HL-60 (cell line): ENCODE results near the gene SEPTIN2.

Source experiments
- DNase-seq, 2 experiments: peaks; one replicate each; pipeline ENCODE4 v3.0.0-alpha.2; 2010 to 2020; ENCODE audit warnings: low read depth in 1 of 2, low spot score in 1 of 2
- H3K27ac ChIP-seq: fragments of 250-450 bp; sonication (Bioruptor Pico); replicated peaks from 2 replicates; pipeline ENCODE4 v1.5.1; 2020; ENCODE audit warnings: mild to moderate bottlenecking, moderate library complexity
- H3K27me3 ChIP-seq: fragments of 250-450 bp; sonication (Bioruptor Pico); 2 replicates; pipeline ENCODE4 v1.5.1; 2021; ENCODE audit warnings: mild to moderate bottlenecking, moderate library complexity; ENCODE audit not compliant: insufficient read depth, poor library complexity, severe bottlenecking
- H3K4me3 ChIP-seq: replicated peaks from 2 replicates; pipeline ENCODE4 v1.5.1; 2011; ENCODE audit warnings: mild to moderate bottlenecking, control low read depth, low read length; ENCODE audit not compliant: insufficient read depth
- GABPA ChIP-seq: IDR thresholded peaks from 2 replicates; pipeline ENCODE4 v1.6.1; 2012; ENCODE audit warnings: low read depth
- POLR2AphosphoS5 ChIP-seq: IDR thresholded peaks from 2 replicates; pipeline ENCODE4 v1.6.1; 2012; ENCODE audit warnings: low read depth
- REST ChIP-seq: IDR thresholded peaks from 2 replicates; pipeline ENCODE4 v1.6.1; 2012; ENCODE audit warnings: low read depth; ENCODE audit not compliant: insufficient replicate concordance
- SPI1 ChIP-seq: IDR thresholded peaks from 2 replicates; pipeline ENCODE4 v1.6.1; 2012; ENCODE audit warnings: low read depth, mild to moderate bottlenecking, borderline replicate concordance
- TF ChIP-seq, protein P1 (sequence below): IDR thresholded peaks from one replicate; pipeline ENCODE4 v1.5.1; 2011; ENCODE audit warnings: low read length, control low read depth, inconsistent platforms; ENCODE audit not compliant: insufficient read depth

The SEPTIN2 gene

DNA sequence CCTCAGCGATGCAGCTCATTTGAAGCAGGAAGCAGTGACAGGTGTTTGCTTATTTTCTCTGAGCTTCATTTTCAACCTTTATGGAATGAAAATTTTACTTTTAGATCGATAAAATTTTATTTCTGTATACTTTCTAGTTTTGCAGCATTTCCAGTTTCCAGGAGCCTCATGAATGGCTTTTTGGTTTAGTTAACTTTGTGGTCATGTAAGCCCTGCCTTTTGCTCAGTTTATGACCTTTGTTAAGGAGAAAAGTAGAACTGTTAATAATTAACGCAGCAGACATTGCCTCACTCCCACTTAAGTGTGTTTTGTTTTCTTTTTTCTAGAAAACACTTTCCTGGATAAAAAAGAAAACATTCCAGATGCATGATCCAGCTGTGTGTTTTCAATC, 35.9 kb downstream of the SEPTIN2 start:
- no peak overlapping the region for H3K27ac ChIP-seq
- H3K4me3 ChIP-seq, result no peak overlapping the region
- H3K27me3 ChIP-seq, result no peaks in the 10 kb centered on the region
- no peak for DNase-seq
- no peak for TF ChIP-seq GABPA
- TF ChIP-seq, protein P1, sequence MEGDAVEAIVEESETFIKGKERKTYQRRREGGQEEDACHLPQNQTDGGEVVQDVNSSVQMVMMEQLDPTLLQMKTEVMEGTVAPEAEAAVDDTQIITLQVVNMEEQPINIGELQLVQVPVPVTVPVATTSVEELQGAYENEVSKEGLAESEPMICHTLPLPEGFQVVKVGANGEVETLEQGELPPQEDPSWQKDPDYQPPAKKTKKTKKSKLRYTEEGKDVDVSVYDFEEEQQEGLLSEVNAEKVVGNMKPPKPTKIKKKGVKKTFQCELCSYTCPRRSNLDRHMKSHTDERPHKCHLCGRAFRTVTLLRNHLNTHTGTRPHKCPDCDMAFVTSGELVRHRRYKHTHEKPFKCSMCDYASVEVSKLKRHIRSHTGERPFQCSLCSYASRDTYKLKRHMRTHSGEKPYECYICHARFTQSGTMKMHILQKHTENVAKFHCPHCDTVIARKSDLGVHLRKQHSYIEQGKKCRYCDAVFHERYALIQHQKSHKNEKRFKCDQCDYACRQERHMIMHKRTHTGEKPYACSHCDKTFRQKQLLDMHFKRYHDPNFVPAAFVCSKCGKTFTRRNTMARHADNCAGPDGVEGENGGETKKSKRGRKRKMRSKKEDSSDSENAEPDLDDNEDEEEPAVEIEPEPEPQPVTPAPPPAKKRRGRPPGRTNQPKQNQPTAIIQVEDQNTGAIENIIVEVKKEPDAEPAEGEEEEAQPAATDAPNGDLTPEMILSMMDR, result no peak
- no peak for TF ChIP-seq REST

DNA sequence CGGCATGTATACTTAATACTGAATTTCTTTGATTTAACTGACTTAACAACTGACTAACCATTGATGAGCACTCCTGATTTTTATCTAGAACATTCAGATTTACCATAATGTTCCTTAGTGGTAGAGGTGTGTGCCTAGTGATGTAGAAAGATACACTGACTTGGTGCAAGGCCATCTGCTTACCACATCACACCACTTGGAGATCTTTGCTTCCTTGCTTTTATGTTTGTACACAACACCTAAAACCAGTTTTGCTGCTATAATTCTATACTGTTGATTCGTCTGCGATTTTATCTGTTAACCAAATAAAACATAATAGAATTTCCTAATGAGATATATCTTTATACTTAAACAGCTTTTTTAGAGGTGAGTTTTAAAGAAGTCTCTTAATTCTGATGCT, 36.5 kb downstream of the SEPTIN2 start:
- no peak for TF ChIP-seq GABPA
- no peak for TF ChIP-seq SPI1
- no peak for TF ChIP-seq REST
- TF ChIP-seq, protein P1, result no peak
- TF ChIP-seq POLR2AphosphoS5, result no peak
- Histone ChIP-seq H3K27me3 (no peaks in the 10 kb centered on the region), H3K27ac (no peak overlapping the region), H3K4me3 (no peak overlapping the region)
- DNase-seq, result no peak

DNA sequence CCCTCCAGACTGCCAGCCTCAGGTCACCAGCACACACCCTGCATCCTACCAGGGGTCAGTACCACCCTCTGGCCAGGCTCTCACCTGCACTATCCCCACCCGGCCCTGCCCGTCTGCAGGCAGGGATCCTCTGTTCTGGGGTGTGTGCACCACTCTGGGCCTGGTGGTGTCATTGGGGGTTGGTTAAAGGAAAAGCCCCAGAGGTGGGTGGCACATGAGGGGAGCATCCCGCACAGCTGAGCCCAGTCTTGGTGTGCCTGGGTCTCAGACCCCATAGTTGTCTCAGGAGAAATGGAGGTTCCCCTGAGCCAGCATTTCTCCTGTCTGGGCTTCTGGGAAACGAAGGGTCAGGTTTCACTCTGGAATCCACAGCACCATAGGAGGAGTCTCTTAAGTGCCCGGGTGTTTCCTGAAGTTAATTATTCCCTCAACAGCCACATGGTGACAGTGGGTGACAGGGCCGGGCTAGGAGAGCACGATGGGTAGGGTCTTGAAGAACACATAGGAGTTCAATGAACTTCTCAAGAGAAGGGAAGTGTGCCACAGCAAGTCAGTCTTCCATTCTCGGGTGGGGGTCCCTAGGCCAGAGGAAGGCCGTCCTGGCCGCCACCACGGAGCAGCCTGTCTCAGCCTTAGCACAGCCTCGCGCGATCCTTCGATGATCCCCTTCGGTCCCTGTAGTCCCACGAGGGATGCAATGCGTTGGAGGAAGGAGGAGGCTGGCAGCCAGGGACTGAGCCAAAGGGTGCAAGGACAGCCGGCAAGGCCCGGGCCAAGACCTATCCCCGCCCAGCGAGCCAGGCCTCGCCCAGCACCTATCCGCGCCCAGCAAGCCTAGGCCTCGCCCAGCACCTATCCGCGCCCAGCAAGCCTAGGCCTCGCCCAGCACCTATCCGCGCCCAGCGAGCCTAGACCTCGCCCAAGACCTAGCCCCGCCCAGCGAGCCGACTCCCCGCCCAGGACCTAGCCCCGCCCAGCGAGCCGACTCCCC, 39.2 kb downstream of the SEPTIN2 start:
- peak overlapping the region; percentile 17 for H3K4me3 ChIP-seq
- peak overlapping the region; percentile 19; the same call in 1 of the 2 replicates for H3K27ac ChIP-seq
- TF ChIP-seq, protein P1, result no peak
- 0 out of 2 replicates have a peak, but pooled peaks have one; percentile 16 for TF ChIP-seq POLR2AphosphoS5
- no peaks in the 10 kb centered on the region for H3K27me3 ChIP-seq
- DNase-seq, result peak; percentile 76 to 90
